Left lobe of liver (tissue), 2 donors: ENCODE data around the gene EIF4E. TPM values are rescaled to one million over a fixed set of nuclear protein-coding genes. Genes with fewer than 3 reads are reported as not detected.

ENCODE experiments used
- ATAC-seq: fragments of 200-7000 bp; cut with Tn5 transposase; one replicate; pipeline ENCODE4 v1.9.1; 2020; ENCODE audit warnings: mild to moderate bottlenecking, moderate library complexity
- DNase-seq: peaks from one replicate; pipeline ENCODE4 v3.0.0-alpha.2; 2020; ENCODE audit warnings: low spot score
- total RNA-seq: library from RNA; stranded (reverse); gene quantifications from one replicate; pipeline ENCODE4 v1.2.1, GENCODE V29; 2021
- donor health status: DM: no; HTN: no; CAD: no; lungs with moderate emphysema.
- donor health status: DM: no; HTN: yes; CAD: no.

The EIF4E gene
- 29.5 TPM for total RNA-seq

DNA sequence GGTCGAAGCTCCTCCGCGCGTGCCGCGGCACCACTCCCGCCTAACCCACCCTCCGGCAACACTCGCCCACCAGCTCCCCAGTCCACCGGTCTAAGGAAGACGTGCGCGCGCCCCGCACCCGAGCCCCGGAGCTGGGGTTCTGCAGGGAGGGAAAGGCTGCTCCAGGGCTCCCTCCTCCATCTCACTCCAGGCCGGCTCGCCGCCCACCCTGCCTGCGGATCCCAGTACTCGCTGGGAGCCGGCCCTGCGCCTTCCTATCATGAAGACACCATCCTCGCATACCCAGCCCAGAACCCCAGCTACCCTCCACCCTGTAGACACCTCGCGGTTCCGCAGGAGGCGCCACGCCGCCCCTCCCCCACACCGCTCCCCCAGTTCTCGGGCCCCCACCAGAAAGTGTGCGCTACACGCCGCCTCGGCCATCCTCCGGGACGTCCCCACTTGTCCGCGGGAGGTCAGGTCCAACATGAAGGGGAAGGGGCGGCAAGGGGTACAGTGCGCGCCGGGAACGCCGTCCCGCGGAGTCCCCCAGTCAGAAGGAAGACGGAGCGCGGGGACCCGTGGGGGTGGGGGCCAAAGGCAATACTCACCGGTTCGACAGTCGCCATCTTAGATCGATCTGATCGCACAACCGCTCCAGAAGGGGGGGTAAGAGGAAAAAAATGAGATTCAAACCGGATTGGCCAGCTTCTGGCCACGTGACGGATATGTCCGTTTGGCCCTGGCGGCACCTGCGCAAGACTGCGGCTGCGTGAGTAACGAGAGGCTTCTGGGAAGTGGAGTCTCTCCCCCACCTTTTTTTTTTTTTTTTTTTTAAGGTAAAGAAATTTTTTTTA is at the start of gene EIF4E:
EIF4E (minus strand) TSS at position 629 of the 836 bp plus-strand sequence; CDS start at position 608, 21 bp downstream.
- ATAC-seq (peak; percentile 83), DNase-seq (peak; percentile 98)

- no peak for ATAC-seq
- DNase-seq, result no peak
Observed at GRCh38 chr4:98977557-98977956, 48.6 kb upstream of the EIF4E start.

DNA sequence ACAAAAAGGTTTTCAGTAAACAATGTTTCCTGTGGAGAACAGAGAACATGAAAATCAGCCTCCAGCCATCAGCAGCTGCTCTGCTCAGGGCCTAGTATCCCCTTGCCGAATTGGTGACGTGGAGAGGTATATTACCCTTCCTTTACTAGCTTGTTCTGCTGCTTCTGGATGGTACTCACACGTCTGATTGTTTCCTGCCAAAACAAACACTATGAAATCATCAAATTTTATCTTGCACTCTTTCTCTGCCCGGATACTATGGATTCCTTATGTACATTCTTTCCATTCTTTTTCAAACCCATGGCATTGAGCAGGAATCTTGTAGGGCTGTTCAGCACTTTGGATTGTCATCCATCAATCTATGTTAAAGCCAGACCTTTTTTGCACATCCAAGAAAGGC is 47.8 kb upstream of the EIF4E start:
- ATAC-seq (no peak), DNase-seq (no peak)

- no peak for DNase-seq
Observed at GRCh38 chr4:98969878-98970785, 41.2 kb upstream of the EIF4E start.

DNA sequence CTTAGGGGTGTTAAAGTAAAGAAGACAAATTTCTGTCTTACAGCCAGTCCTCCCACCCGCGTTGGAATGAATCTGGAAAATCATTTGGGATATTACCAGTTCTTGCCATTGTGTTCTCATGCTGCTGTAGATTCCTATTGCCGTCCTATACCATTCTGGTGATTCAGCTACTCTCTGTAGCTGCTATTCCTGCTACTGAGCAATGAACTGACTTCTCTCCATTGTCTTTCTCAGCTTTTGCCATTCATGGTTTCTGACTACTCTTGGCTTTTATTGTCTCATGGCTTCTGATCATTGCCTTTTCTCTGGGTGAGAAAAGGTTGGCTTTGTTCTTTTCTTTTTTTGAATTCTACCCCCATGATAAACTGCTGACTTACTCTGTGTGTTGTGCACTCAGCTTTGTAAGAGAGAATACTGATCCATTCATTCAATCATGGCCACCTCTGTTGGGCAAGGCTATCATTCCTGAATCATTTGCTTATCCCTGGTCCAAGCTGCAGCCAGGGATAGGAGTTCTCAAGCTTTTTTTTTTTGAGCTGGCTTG is 38.9 kb upstream of the EIF4E start:
- DNase-seq, result no peak
- ATAC-seq, result no peak

More at GRCh38 chr4:98969878-98970785, 41.2 kb upstream of the EIF4E start:
- no peak for ATAC-seq

DNA sequence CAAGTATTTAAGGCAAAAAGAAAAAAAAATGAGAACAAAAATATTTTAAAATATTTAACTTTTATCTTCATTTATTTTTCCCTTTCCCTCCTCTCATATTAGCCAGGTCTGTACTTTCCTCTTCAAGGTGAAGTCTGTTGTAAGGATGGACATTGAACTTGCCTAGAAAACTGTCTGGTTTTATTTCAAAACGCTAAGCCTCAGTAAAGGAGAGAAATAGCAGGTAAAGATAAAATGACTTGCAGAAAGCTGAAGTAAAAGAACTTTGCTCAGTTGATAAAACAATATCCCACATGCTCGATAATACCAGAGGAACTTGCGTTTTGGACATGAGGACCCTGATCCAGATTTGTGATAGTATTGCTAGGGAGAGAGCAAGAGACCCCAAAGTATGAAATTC is 38.0 kb upstream of the EIF4E start:
- DNase-seq (no peak), ATAC-seq (no peak)

- DNase-seq (no peak), ATAC-seq (no peak)
Observed at GRCh38 chr4:98963538-98964433, 34.9 kb upstream of the EIF4E start.

- DNase-seq (no peak), ATAC-seq (no peak)
Observed at GRCh38 chr4:98961770-98962169, 32.8 kb upstream of the EIF4E start.

- ATAC-seq (no peak), DNase-seq (no peak)
Observed at GRCh38 chr4:98959411-98959810, 30.5 kb upstream of the EIF4E start.

DNA sequence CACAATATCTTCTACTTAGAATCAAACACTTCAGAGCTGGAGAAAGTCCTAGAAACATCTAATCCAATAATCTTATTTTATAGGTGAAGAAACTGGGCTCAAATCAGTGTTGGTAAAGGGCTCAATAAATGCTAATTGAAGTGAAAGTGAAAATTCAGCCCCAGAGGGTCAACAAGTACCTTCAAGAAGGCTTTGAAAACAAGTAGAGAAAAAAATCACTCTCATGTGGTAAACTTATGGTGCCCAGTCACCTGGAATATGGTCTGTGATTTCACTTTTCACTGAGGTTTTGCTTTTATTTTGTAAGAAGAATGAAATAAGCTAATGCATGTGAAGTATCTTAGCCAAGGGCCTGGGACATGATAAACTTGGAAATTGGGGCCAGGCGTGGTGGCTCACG is 29.1 kb upstream of the EIF4E start:
- DNase-seq, result no peak
- no peak for ATAC-seq

DNA sequence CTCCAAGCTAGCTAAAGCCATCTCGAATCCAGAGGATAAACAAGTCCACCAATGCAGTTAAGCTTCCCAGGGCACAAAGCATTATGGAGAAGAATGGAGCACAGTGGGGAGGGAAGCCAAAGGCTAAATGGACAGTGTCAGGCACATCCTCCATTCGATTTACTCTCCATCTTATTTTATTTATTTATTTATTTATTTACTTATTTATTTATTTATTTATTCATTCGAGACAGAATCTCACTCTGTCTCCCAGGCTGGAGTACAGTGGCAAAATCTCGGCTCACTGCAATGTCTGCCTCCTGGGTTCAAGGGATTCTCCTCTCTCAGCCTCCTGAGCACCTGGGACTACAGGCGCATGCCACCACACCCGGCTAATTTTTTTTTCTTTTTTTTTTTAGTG is 26.3 kb upstream of the EIF4E start:
- ATAC-seq (no peak), DNase-seq (no peak)

DNA sequence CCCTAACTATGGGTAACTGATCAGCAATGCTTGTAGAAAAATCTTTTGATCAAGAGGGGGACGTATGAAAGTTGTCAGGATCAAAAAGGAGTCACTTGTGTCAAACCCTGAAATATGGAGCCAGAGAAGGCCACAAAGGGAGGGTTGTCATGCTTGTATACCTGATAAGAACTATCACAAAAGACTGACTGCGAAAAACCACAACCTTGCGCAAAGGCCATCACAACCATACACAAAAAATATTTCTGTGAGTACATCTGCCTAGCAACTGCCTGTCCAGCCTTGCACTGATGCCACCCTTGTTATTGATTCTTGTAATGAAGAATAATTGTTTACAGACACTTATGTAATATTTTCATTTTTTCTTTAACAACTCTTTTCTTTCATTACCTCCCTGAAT is 22.8 kb upstream of the EIF4E start:
- DNase-seq (no peak), ATAC-seq (no peak)

DNA sequence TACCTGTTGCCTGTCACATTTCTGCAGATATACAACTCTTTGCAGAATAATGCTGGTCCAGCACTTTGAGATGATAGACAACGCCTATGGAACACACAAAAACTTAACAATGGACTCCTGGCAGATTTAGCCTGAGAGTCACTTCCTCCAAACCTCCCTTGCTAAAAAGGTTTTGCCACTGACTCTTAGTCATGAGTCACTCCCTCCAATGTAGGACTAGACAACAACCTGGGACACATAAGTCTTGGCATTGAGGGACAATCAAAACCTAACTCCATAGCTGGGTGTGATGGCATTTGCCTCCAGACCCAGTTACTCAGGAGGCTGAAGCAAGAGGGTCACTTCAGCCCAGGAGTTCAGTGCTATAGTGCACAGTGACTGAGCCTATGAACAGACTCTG is 22.0 kb upstream of the EIF4E start:
- ATAC-seq, result no peak
- no peak for DNase-seq

- DNase-seq (no peak), ATAC-seq (no peak)
Observed at GRCh38 chr4:98946359-98946758, 17.4 kb upstream of the EIF4E start.

- DNase-seq, result no peak
Observed at GRCh38 chr4:98945297-98945850, 16.4 kb upstream of the EIF4E start.

GRCh38 chr4:98939892-98940298 is 11.0 kb upstream of the EIF4E start:
- ATAC-seq (peak; percentile 90), DNase-seq (no peak)

More at GRCh38 chr4:98945297-98945850, 16.4 kb upstream of the EIF4E start:
- ATAC-seq, result no peak

- DNase-seq (no peak), ATAC-seq (no peak)
Observed at GRCh38 chr4:98939438-98939837, 10.5 kb upstream of the EIF4E start.

DNA sequence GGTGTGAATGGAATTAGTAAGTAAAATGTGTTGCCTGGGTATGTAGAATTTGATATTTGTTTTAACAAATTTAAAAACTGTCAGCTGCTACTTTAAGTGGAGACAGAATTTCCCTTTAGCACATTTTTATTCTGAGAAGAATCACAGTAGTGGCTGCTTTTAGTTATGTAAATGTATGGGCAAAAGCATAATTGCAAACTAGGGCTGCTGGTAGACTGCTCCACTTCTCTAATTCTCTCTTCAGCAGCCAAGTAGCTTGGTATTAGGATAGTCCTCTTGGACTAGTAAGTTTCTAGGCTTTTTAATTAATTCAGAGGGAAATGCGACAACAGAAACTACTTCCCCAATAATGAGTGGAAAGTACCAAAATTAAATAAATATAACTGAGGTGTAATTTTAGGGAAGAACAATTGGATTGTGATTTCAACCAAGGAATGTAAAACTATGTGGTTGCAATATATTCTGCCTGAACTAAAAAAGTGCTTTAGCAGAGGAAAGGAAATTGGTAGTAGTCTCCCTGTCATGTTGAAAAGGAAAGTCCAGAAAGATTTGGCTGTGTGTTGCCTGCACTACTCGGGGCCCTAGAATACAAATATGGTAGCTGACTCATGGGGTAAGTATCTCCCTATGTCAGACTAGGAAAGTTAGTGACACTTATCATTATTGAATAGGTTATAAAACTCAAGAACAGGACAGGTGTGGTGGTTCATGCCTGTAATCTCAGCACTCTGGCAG is 9.2 kb upstream of the EIF4E start:
- no peak for ATAC-seq

DNA sequence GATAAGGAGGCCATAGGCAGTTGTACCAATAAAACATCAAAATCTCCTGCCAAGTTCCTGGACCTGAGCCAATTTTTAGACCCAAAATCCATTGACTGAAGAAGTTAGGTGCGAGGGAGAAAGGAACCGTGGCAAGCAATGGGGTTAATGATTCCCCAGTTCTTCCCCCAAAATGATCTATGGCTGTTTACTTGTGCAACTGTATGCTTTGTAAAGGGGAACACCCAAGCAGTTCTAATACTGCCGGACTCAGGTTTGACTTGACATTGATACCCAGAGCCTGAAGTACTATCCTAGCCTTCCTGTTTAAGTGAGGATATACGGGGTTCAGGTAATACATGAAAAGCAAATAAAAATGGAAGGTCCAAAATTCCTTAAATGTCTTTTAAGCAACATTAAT is 6.7 kb upstream of the EIF4E start:
- DNase-seq, result no peak
- ATAC-seq, result no peak

More for the DNA sequence above, 9.2 kb upstream of the EIF4E start:
- no peak for DNase-seq
